ENCODE results near the gene SURF2. TPM values are rescaled to one million over a fixed set of nuclear protein-coding genes. Genes with fewer than 3 reads are reported as not detected.
A peak's percentile ranks its signal among the peaks of the same experiment; 100 is the strongest.

SURF2 gene
- total and polyA plus RNA-seq, 2 experiments from 2014 or later: 38.2 to 38.3 TPM

DNA sequence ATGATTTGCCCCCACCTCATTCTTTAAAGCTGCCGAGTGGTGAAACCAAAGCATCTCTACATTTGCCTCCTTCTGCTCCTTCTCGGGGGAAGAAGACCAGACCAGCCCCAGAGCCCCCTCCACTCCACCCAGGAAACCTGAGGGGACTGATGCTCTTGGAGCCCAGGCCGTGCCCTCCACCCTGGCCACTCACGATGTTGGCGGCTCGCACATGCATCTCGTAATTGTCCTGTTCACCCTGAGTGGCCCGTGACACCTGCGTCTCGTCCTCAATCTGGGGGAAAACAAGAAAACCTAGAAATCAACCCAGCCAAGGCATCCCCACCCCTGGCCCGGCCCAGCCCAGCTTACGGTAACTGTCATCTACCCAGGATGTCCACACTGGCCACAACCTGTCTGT, 11.4 kb upstream of the SURF2 start:
- TF ChIP-seq, protein P1, sequence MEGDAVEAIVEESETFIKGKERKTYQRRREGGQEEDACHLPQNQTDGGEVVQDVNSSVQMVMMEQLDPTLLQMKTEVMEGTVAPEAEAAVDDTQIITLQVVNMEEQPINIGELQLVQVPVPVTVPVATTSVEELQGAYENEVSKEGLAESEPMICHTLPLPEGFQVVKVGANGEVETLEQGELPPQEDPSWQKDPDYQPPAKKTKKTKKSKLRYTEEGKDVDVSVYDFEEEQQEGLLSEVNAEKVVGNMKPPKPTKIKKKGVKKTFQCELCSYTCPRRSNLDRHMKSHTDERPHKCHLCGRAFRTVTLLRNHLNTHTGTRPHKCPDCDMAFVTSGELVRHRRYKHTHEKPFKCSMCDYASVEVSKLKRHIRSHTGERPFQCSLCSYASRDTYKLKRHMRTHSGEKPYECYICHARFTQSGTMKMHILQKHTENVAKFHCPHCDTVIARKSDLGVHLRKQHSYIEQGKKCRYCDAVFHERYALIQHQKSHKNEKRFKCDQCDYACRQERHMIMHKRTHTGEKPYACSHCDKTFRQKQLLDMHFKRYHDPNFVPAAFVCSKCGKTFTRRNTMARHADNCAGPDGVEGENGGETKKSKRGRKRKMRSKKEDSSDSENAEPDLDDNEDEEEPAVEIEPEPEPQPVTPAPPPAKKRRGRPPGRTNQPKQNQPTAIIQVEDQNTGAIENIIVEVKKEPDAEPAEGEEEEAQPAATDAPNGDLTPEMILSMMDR (IDR thresholded peaks at IDR 0.05; ENCODE audit: low read depth, low read length): no peak
- Histone ChIP-seq H3K36me3 (peaks cover 29% of the 10 kb centered on the region), H3K4me3 (no peak overlapping the region), H3K9me3 (ENCODE audit: low read depth) (no peaks in the 10 kb centered on the region), H3K27ac (no peak overlapping the region), H3K27me3 (no peaks in the 10 kb centered on the region), H3K4me1 (ENCODE audit: low read depth) (peaks cover 3% of the 10 kb centered on the region)
- no peak for DNase-seq (ENCODE audit: low read depth in 1 of 2, low spot score in 1 of 2)

DNA sequence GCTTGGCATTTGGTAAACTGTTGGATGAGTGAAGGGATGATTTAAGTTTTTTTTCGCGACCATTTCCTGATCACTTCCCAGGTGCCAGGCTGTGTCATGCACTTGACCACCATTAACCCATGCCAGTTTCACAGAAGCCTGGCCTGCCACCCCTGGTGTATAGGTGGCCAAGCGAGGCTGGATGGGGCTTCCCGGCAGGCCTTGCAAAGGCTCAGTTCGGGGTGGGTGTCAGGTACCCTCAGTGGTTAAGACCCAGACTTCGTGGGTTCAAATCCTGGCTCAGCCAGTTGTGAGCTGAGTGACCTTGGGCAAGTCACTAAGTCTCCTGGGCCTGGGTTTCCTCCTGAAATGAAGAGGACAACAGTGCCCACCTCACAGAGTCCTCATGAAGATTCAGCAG, 10.8 kb upstream of the SURF2 start:
- Histone ChIP-seq H3K9me3 (ENCODE audit: low read depth) (no peaks in the 10 kb centered on the region), H3K4me1 (ENCODE audit: low read depth) (peaks cover 3% of the 10 kb centered on the region), H3K27ac (no peak overlapping the region), H3K36me3 (peaks cover 32% of the 10 kb centered on the region), H3K4me3 (no peak overlapping the region), H3K27me3 (no peaks in the 10 kb centered on the region)
- no peak for DNase-seq (ENCODE audit: low read depth in 1 of 2, low spot score in 1 of 2)
- TF ChIP-seq, protein P1 (IDR thresholded peaks at IDR 0.05; ENCODE audit: low read depth, low read length): no peak

DNA sequence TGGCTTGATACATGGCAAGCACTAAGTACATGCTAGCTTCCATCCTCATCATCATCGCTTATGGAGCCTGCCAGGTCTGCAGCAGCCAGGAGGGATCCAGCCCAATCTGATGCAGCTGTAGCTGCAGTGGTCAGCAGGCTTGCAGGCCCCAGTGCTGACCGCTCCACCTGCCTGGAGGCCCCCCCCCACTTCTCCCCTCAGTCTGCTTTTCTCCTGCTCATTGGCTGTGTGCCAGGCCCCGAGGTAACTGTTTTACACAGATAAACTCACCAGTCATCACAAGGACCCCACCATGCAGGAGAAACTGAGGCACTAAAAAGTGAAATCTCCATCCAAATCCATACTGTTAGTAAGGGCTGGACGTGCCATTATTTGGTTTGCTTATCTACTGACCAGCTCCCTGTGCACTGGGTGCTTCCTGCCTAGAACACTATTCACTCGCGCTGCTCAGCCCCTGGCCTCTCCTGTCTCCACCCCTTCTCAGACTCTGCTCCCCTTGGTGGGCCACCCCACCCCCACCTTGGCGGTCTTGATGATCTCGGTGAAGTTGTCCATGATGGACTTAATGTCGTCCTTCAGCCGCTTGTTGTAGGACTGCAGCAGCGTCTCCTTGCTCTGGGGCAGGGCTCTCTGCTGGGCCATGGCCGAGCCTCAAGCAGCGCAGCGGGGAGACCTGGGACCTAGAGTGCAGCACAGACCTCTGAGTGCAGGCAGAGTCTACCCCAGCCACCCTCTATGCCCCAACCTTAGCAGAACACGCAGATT, 10.1 kb upstream of the SURF2 start:
- Histone ChIP-seq H3K4me1 (ENCODE audit: low read depth) (peaks cover 3% of the 10 kb centered on the region), H3K27me3 (no peaks in the 10 kb centered on the region), H3K9me3 (ENCODE audit: low read depth) (no peaks in the 10 kb centered on the region), H3K4me3 (peak overlapping the region; percentile 100), H3K36me3 (peaks cover 36% of the 10 kb centered on the region), H3K27ac (peak overlapping the region; percentile 99)
- TF ChIP-seq, protein P1 (IDR thresholded peaks at IDR 0.05; ENCODE audit: low read depth, low read length): no peak
- no peak for DNase-seq (ENCODE audit: low read depth in 1 of 2, low spot score in 1 of 2)

DNA sequence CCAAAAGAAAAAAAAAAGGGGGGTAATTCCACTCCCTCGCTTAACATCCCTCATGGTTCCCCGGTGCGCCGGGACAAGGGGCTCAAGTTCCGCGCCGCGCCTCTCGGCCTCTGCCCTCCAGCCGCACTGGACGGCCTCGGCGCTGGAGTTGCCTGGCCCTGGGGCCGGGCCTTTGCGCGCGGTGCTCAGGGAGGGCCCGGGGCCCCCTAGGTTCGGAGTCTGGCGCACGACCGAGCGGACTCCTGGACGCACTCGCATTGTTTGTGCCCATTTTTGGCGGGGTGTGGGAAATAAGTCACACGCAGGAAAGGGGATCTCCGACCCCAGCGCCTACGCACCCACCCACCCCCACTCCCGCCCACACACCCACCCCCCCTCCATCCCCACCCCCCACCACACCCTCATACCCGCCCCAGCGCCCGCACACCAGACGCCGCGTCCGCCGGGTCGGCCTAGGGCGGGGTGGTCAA, 8.8 kb upstream of the SURF2 start:
- peak overlapping the region; percentile 100 for H3K4me3 ChIP-seq
- H3K27ac ChIP-seq: peak overlapping the region; percentile 99
- TF ChIP-seq, protein P1 (IDR thresholded peaks at IDR 0.05; ENCODE audit: low read depth, low read length): no peak
- H3K27me3 ChIP-seq: no peaks in the 10 kb centered on the region
- peaks cover 50% of the 10 kb centered on the region for H3K36me3 ChIP-seq
- peak in 1 of 2 donors; percentile 65 for DNase-seq (ENCODE audit: low read depth in 1 of 2, low spot score in 1 of 2)
- peaks cover 3% of the 10 kb centered on the region for H3K4me1 ChIP-seq (ENCODE audit: low read depth)
- H3K9me3 ChIP-seq (ENCODE audit: low read depth): no peaks in the 10 kb centered on the region

DNA sequence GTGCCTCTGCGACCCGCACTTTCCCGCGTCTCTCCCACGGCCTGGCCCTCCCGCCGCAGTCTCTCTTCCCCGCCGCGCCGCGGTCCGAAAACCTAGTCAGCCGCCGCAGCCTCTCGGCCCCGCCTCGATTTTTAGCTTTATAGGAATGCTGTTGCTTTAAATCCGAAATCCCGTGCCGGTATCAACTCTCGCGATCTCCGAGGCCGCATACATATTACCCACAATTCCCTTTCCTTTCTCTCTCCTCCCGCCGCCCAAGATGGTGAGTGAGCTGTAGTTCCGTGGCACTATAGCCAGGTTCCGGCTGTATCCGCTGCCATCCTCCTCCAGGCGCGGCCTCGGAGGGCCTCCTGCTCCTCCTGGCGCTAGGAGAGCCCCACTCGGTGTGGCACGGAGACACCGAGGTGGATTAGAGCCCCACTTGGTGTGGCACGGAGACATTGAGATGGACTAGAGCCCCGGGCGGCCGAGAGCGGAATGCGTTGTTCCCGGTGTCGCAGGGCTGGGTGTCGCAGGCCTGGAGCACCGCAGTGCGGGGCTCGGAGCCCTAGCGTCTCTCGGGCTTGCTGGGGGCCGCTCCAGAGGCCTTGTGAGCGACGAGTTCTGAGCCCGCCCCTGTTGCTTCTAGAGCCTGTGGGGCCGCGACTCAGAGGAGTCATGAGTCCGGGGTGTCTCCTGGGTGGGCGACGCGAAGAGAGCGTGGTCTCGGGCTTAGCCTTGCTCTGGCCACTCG, 8.2 kb upstream of the SURF2 start, which contains the start of the genes MED22 and RPL7A:
Gene MED22, minus strand, starts transcription at position 147 of the 733 bp plus-strand sequence. CDS start 1,469 bp downstream, outside the sequence.
Gene RPL7A, plus strand, starts transcription at position 234 of the 733 bp plus-strand sequence. Its CDS starts 26 bp downstream, at position 260.
- peak; percentile 97 for DNase-seq (ENCODE audit: low read depth in 1 of 2, low spot score in 1 of 2)
- Histone ChIP-seq H3K9me3 (ENCODE audit: low read depth) (no peaks in the 10 kb centered on the region), H3K36me3 (peaks cover 56% of the 10 kb centered on the region), H3K4me1 (ENCODE audit: low read depth) (peaks cover 3% of the 10 kb centered on the region), H3K27ac (peak within 1 kb of the TSS; percentile 99), H3K27me3 (no peaks in the 10 kb centered on the region), H3K4me3 (peak within 1 kb of the TSS; percentile 100)
- TF ChIP-seq, protein P1 (IDR thresholded peaks at IDR 0.05; ENCODE audit: low read depth, low read length): no peak
